Measurements from ENCODE around the gene ZNF648. TPM values are rescaled to one million over a fixed set of nuclear protein-coding genes. Genes with fewer than 3 reads are reported as not detected.

ZNF648 gene
- total RNA-seq, 4 donors from 2014 or later = 0.14 to 0.48 TPM; not detected in 2

DNA sequence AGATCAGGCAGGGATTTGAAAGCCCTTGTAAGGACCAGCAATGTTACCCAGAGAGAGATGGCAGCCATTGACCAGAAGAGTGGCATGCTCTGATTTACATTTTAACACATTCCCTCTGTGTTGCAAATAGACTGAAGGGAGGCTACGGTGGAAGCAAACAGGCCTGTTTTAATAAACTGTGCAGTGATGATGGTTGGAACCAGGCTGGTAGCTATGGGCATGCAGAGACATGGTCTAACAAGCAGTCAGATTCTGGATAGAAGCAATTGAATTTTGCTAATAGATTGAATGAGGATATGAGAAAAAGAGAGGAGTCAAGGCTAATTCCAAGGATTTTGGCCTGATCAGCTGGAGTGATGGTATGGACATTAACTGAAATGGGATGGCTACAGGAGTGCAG, 32.3 kb upstream of the ZNF648 start:
- no peaks in the 10 kb centered on the region for H3K4me1 ChIP-seq
- H3K27ac ChIP-seq = no peak overlapping the region
- no peak for DNase-seq
- H3K27me3 ChIP-seq = no peaks in the 10 kb centered on the region
- no peak overlapping the region for H3K4me3 ChIP-seq
- no peaks in the 10 kb centered on the region for H3K9me3 ChIP-seq
- H3K36me3 ChIP-seq = no peaks in the 10 kb centered on the region
- in situ Hi-C loops (cut with MboI; ENCODE audit: low pct_ligation_motif_present in 1 of 4, low pct_unique_long_range_greater_than_20kb in 1 of 4, low sequenced_read_pairs in 3 of 4) = loop anchor here (10.0 to 25.0 kb wide), 3 partner anchors 491 to 694 kb away; partner anchors contain the start of genes RNASEL (in 4 of the 4) and NPL (in 3 of the 4)
- 43 to 85% methylated on average over 1 of the region's 1 CpG for WGBS, 2 donors (ENCODE audit: low coverage in 1 of 2)
- intact Hi-C loops (cut with DNase I; ENCODE audit: low total_unique reads) = no loop called here
- TF ChIP-seq POLR2A (IDR thresholded peaks at IDR 0.05) = no peak
- TF ChIP-seq, protein P1, sequence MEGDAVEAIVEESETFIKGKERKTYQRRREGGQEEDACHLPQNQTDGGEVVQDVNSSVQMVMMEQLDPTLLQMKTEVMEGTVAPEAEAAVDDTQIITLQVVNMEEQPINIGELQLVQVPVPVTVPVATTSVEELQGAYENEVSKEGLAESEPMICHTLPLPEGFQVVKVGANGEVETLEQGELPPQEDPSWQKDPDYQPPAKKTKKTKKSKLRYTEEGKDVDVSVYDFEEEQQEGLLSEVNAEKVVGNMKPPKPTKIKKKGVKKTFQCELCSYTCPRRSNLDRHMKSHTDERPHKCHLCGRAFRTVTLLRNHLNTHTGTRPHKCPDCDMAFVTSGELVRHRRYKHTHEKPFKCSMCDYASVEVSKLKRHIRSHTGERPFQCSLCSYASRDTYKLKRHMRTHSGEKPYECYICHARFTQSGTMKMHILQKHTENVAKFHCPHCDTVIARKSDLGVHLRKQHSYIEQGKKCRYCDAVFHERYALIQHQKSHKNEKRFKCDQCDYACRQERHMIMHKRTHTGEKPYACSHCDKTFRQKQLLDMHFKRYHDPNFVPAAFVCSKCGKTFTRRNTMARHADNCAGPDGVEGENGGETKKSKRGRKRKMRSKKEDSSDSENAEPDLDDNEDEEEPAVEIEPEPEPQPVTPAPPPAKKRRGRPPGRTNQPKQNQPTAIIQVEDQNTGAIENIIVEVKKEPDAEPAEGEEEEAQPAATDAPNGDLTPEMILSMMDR (IDR thresholded peaks at IDR 0.05) = no peak
- no peak for TF ChIP-seq POLR2AphosphoS5 (IDR thresholded peaks at IDR 0.05)
- TF ChIP-seq EP300 (IDR thresholded peaks at IDR 0.05; ENCODE audit: low read depth) = no peak

DNA sequence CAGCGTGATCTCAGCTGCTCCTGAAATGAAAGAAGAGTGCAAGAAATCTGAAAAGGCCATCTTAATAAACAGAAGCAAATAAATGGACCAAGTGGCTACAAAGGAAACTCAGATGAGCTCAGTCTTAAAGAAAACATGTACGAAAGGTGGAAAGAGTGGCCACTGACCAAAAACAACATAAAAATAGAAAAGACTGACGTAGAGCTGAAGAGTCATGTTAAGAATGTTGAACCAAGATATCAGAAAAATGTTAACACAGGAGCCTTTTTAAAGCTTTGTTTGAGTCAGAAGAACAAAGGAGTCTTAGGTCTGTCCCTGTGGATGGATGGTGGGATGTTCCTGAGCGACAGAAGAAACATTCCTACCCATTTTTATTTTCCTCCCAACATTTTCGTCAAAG, 30.8 kb upstream of the ZNF648 start:
- Histone ChIP-seq H3K4me1 (no peaks in the 10 kb centered on the region), H3K36me3 (no peaks in the 10 kb centered on the region), H3K4me3 (no peak overlapping the region), H3K9me3 (no peaks in the 10 kb centered on the region), H3K27me3 (no peaks in the 10 kb centered on the region), H3K27ac (no peak overlapping the region)
- TF ChIP-seq, protein P1 (IDR thresholded peaks at IDR 0.05) = no peak
- TF ChIP-seq EP300 (IDR thresholded peaks at IDR 0.05; ENCODE audit: low read depth) (no peak), POLR2A (IDR thresholded peaks at IDR 0.05) (no peak), POLR2AphosphoS5 (IDR thresholded peaks at IDR 0.05) (no peak)
- intact Hi-C loops (cut with DNase I; ENCODE audit: low total_unique reads) (no loop called here), in situ Hi-C loops (cut with MboI; ENCODE audit: low pct_ligation_motif_present in 1 of 4, low pct_unique_long_range_greater_than_20kb in 1 of 4, low sequenced_read_pairs in 3 of 4) (loop anchor here (10.0 to 25.0 kb wide), 3 partner anchors 492 to 695 kb away; partner anchors contain the start of genes RNASEL (in 4 of the 4) and NPL (in 3 of the 4))
- DNase-seq = no peak
- 75 to 83% methylated on average over 5 of the region's 5 CpGs for WGBS, 2 donors (ENCODE audit: low coverage in 1 of 2)

DNA sequence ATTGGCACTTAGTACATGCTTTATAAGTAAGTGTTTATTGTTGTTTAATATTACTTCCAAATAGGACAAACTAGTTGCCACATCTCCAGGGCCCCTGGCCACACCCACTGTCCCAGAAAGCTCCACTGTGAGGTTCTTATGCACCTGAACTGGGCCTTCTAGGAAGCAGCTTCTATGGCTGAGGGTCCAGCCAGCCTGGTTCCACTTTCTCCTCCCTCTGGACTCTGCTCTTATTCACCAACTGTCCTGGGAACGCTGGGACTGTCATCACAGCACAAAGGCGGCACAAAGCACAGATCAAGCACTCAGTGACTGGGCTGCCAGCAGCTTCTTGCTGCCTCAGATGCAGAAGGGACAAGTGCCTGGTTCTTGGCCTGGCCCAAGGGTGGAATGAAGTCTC, 29.6 kb upstream of the ZNF648 start:
- DNase-seq = no peak
- intact Hi-C loops (cut with DNase I; ENCODE audit: low total_unique reads) = no loop called here

DNA sequence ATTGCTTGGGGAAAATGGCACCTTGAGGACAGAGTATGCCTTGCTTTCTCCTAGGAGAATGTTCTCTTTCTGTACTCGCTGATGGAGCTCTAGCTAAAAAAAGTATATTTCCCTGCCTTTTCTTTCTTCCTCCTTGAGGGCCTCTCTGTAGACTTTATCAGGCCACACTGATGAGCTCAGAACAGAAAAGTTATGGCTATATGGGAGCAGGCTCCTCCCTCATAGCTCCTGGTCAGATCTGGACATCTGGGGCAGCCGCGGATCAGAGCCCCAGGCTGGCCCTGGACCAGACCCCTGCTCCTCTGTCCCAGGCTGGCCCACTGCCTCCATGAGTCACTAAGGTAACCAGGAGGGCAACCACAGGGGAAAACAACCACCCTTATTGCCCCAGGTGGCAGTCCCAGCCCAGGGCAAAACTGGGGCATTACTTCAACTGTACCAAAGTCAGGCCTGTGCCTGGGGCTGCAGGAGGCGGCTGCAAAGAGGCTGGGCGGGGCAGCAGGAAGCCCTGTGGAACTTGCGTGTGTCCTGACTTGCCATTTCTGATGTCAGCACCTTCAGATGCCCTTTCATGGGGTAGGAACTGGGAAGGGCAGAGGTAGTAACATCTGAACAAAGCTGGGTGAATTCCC, 26.3 kb upstream of the ZNF648 start:
- intact Hi-C loops (cut with DNase I; ENCODE audit: low total_unique reads) (loop anchor here (10.0 kb wide), 1 partner anchor 1687 kb away; no protein-coding TSS in a partner anchor), in situ Hi-C loops (cut with MboI; ENCODE audit: low pct_ligation_motif_present in 1 of 4, low pct_unique_long_range_greater_than_20kb in 1 of 4, low sequenced_read_pairs in 3 of 4) (loop anchor here (5.0 to 25.0 kb wide), 5 partner anchors 314 to 699 kb away; partner anchors contain the start of genes NPL (in 3 of the 4), RNASEL (in 3 of the 4) and TEDDM1 (in 2 of the 4))
- TF ChIP-seq POLR2A (IDR thresholded peaks at IDR 0.05) = no peak
- TF ChIP-seq EP300 (IDR thresholded peaks at IDR 0.05; ENCODE audit: low read depth) = no peak
- TF ChIP-seq POLR2AphosphoS5 (IDR thresholded peaks at IDR 0.05) = no peak
- TF ChIP-seq, protein P1 (IDR thresholded peaks at IDR 0.05) = no peak
- Histone ChIP-seq H3K27ac (no peak overlapping the region), H3K36me3 (no peaks in the 10 kb centered on the region), H3K4me1 (peaks cover 0 to 10% (median 7%) of the 10 kb centered on the region in 4 donors), H3K9me3 (no peaks in the 10 kb centered on the region), H3K27me3 (no peaks in the 10 kb centered on the region), H3K4me3 (no peak overlapping the region)
- DNase-seq = no peak
- 89 to 100% methylated on average over 1 to 6 of the region's 6 CpGs for WGBS, 2 donors (ENCODE audit: low coverage in 1 of 2)

More for the DNA sequence above, 29.6 kb upstream of the ZNF648 start:
- H3K27ac ChIP-seq = no peak overlapping the region
- no peaks in the 10 kb centered on the region for H3K27me3 ChIP-seq
- no peaks in the 10 kb centered on the region for H3K9me3 ChIP-seq
- H3K4me1 ChIP-seq = no peaks in the 10 kb centered on the region
- no peak for TF ChIP-seq POLR2AphosphoS5 (IDR thresholded peaks at IDR 0.05)
- TF ChIP-seq POLR2A (IDR thresholded peaks at IDR 0.05) = no peak
- no peak for TF ChIP-seq EP300 (IDR thresholded peaks at IDR 0.05; ENCODE audit: low read depth)
- TF ChIP-seq, protein P1 (IDR thresholded peaks at IDR 0.05) = no peak
- in situ Hi-C loops (cut with MboI; ENCODE audit: low pct_ligation_motif_present in 1 of 4, low pct_unique_long_range_greater_than_20kb in 1 of 4, low sequenced_read_pairs in 3 of 4) = loop anchor here (10.0 to 25.0 kb wide), 3 partner anchors 494 to 696 kb away; partner anchors contain the start of genes RNASEL (in 4 of the 4) and NPL (in 3 of the 4)
- H3K4me3 ChIP-seq = no peak overlapping the region
- no peaks in the 10 kb centered on the region for H3K36me3 ChIP-seq
- 68% methylated on average over 2 of the region's 2 CpGs; no CpG with 5 or more reads in 1 of the 2 donors for WGBS, 2 donors (ENCODE audit: low coverage in 1 of 2)

Measured in transverse colon (tissue), 4 donors.